ENCODE results near the gene CCPG1. TPM values are rescaled to one million over a fixed set of nuclear protein-coding genes. Genes with fewer than 3 reads are reported as not detected.
A peak's percentile ranks its signal among the peaks of the same experiment; 100 is the strongest.
"Not testable (repeated sequence)": the region's sequence is repeated elsewhere in the genome, so short reads cannot be mapped to it uniquely, and the experiment has no call there.

CCPG1 gene, protein sequence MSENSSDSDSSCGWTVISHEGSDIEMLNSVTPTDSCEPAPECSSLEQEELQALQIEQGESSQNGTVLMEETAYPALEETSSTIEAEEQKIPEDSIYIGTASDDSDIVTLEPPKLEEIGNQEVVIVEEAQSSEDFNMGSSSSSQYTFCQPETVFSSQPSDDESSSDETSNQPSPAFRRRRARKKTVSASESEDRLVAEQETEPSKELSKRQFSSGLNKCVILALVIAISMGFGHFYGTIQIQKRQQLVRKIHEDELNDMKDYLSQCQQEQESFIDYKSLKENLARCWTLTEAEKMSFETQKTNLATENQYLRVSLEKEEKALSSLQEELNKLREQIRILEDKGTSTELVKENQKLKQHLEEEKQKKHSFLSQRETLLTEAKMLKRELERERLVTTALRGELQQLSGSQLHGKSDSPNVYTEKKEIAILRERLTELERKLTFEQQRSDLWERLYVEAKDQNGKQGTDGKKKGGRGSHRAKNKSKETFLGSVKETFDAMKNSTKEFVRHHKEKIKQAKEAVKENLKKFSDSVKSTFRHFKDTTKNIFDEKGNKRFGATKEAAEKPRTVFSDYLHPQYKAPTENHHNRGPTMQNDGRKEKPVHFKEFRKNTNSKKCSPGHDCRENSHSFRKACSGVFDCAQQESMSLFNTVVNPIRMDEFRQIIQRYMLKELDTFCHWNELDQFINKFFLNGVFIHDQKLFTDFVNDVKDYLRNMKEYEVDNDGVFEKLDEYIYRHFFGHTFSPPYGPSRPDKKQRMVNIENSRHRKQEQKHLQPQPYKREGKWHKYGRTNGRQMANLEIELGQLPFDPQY
- total RNA-seq: 18.4 to 21.3 TPM (median 19.2 TPM) in 3 replicates

DNA sequence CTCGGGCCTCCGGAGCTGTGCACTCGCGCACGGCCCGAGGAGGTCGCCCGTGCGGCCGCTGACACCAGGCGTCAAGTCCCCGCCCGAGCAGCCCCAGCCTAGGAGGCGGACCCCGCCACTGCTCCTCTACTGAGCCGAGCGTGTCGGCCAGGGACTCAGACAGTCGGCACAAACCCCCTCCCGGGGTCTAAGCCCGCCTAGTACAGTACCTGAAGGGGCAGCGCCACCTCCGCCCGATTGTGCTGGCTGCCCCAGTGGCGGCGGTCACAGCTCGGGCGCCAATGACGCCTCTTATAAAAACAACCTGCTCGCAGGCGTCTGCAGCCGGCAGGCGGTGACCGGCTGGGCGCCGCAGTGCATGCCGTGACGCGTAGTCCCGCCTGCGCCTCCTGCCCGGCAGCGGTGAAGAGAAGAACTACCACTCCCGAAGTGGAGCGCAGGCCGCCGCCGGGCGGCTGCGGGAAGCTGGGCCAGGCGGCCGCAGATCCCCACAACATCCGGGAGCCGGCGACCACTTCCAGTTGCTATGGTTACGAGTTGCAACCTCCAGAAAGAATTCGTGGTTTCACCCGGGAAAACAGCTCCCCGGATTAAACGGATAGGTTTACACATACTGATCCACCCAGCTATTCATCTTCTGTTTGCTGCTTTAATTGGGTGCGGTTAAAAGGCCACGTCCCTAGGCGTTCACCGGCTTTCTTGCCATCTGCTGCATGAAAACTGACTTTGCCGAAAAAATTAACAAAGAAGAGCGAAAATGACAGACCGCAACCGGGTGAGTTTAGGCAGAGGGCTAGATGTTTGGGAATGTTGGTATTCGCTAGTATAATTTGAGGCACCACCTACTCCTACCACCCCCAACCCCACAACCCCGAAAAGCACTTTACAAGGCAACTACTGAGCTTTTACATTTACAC lies at the start of gene CCPG1, which contains the start of gene PIERCE2:
Gene CCPG1 (minus strand): TSS at position 348 of the 917 bp plus-strand sequence. CDS start 18,935 bp downstream, outside the sequence.
Gene PIERCE2 (plus strand): TSS at position 484 of the 917 bp plus-strand sequence. CDS start 274 bp downstream, at position 758.
- Mint-ChIP-seq H3K27ac (peak within 1 kb of the TSS; percentile 95), H3K4me1 (peaks cover 10% of the 10 kb centered on the region), H3K9me3 (no peaks in the 10 kb centered on the region), H3K27me3 (ENCODE audit: low read depth) (no peaks in the 10 kb centered on the region), H3K4me3 (peak within 1 kb of the TSS; percentile 80), H3K36me3 (no peaks in the 10 kb centered on the region)
- TF ChIP-seq, protein P1, sequence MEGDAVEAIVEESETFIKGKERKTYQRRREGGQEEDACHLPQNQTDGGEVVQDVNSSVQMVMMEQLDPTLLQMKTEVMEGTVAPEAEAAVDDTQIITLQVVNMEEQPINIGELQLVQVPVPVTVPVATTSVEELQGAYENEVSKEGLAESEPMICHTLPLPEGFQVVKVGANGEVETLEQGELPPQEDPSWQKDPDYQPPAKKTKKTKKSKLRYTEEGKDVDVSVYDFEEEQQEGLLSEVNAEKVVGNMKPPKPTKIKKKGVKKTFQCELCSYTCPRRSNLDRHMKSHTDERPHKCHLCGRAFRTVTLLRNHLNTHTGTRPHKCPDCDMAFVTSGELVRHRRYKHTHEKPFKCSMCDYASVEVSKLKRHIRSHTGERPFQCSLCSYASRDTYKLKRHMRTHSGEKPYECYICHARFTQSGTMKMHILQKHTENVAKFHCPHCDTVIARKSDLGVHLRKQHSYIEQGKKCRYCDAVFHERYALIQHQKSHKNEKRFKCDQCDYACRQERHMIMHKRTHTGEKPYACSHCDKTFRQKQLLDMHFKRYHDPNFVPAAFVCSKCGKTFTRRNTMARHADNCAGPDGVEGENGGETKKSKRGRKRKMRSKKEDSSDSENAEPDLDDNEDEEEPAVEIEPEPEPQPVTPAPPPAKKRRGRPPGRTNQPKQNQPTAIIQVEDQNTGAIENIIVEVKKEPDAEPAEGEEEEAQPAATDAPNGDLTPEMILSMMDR (IDR thresholded peaks at IDR 0.05; ENCODE audit: unreplicated experiment): peak; percentile 88
- DNase-seq (ENCODE audit: low spot score in 2 of 2, unreplicated experiment in 2 of 2): peak; percentile 81 to 93

DNA sequence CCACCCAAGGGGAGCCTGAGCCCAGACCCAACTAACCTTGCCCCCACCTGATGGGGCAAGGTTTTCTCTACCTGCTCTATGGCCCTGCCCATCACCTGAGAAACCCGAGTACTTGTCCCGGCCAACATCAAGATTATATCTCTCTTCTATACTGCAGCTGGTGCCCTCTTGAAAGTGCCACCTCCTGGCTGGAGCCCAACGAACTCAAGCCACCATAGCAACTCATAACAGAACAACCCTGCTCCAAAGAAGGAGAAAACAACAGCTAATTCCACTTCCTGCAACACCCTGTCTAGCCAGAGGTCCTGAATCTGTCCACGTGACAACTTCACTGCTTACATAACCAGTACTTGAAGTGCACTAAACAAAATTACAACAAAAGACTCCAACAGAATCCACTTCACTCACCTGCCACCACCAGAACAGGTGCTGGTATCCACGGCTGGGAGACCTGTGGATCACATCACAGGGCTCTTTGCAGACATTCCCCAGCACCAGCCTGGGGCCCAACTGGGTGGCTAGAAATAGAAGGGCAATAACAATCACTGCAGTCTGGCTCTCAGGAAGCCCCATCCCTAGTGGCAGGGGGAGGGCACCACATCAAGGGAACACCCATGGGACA lies 49.4 kb upstream of the CCPG1 start:
- no peaks in the 10 kb centered on the region for H3K27me3 Mint-ChIP-seq (ENCODE audit: low read depth)
- peaks cover 28% of the 10 kb centered on the region for H3K36me3 Mint-ChIP-seq
- no peak for DNase-seq (ENCODE audit: low spot score in 2 of 2, unreplicated experiment in 2 of 2)
- H3K4me3 Mint-ChIP-seq: no peak overlapping the region
- no peaks in the 10 kb centered on the region for H3K4me1 Mint-ChIP-seq
- TF ChIP-seq, protein P1 (IDR thresholded peaks at IDR 0.05; ENCODE audit: unreplicated experiment): no peak
- H3K9me3 Mint-ChIP-seq: peaks cover 32% of the 10 kb centered on the region
- H3K27ac Mint-ChIP-seq: no peak overlapping the region

DNA sequence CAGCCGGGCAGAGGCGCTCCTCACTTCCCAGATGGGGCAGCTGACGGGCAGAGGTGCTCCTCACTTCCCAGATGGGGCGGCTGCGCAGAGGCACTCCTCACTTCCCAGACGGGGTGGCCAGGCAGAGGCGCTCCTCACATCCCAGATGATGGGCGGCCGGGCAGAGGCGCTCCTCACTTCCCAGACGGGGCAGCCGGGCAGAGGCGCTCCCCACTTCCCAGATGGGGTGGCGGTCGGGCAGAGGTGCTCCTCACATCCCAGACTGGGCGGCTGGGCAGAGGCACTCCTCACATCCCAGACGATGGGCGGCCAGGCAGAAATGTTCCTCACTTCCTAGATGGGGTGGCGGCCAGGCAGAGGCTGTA lies 38.9 kb upstream of the CCPG1 start:
- H3K4me1 Mint-ChIP-seq; H3K4me3 Mint-ChIP-seq; H3K27ac Mint-ChIP-seq; DNase-seq (ENCODE audit: low spot score in 2 of 2, unreplicated experiment in 2 of 2); H3K27me3 Mint-ChIP-seq (ENCODE audit: low read depth): not testable (repeated sequence)
- Mint-ChIP-seq H3K36me3 (peaks cover 18% of the 10 kb centered on the region), H3K9me3 (peaks cover 16% of the 10 kb centered on the region)

DNA sequence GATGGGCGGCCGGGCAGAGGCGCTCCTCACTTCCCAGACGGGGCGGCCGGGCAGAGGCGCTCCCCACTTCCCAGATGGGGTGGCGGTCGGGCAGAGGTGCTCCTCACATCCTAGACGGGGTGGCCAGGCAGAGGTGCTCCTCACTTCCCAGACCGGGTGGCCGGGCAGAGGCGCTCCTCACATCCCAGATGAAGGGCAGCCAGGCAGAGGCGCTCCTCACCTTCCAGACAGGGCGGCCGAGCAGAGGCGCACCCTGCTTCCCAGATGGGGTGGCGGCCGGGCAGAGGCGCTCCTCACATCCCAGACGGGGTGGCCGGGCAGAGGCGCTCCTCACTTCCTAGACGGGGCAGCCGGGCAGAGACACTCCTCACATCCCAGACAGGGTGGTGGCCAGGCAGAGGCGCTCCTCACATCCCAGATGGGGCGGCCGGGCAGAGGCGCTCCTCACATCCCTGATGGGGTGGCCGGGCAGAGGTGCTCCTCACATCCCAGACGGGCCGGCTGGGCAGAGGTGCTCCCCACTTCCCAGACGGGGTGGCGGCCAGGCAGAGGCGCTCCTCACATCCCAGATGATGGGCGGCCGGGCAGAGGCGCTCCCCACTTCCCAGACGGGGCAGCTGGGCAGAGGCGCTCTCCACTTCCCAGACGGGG lies 38.3 kb upstream of the CCPG1 start:
- Mint-ChIP-seq H3K9me3 (peaks cover 16% of the 10 kb centered on the region), H3K36me3 (peaks cover 18% of the 10 kb centered on the region)
- not testable (repeated sequence) for H3K4me1 Mint-ChIP-seq; H3K27ac Mint-ChIP-seq; H3K4me3 Mint-ChIP-seq; DNase-seq (ENCODE audit: low spot score in 2 of 2, unreplicated experiment in 2 of 2); H3K27me3 Mint-ChIP-seq (ENCODE audit: low read depth)

DNA sequence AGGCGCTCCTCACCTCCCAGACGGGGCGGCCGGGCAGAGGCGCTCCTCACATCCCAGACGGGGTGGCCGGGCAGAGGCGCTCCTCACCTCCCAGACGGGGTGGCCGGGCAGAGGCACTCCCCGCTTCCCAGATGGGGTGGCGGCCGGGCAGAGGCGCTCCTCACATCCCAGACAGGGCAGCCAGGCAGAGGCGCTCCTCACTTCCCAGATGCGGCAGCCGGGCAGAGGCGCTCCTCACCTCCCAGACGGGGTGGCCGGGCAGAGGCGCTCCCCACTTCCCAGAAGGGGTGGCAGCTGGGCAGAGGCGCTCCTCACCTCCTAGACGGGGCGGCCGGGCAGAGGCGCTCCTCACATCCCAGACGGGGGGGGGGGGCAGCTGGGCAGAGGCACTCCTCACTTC lies 37.8 kb upstream of the CCPG1 start:
- H3K4me1 Mint-ChIP-seq; H3K27ac Mint-ChIP-seq; H3K27me3 Mint-ChIP-seq (ENCODE audit: low read depth); H3K4me3 Mint-ChIP-seq; DNase-seq (ENCODE audit: low spot score in 2 of 2, unreplicated experiment in 2 of 2): not testable (repeated sequence)
- Mint-ChIP-seq H3K9me3 (peaks cover 16% of the 10 kb centered on the region), H3K36me3 (peaks cover 17% of the 10 kb centered on the region)

DNA sequence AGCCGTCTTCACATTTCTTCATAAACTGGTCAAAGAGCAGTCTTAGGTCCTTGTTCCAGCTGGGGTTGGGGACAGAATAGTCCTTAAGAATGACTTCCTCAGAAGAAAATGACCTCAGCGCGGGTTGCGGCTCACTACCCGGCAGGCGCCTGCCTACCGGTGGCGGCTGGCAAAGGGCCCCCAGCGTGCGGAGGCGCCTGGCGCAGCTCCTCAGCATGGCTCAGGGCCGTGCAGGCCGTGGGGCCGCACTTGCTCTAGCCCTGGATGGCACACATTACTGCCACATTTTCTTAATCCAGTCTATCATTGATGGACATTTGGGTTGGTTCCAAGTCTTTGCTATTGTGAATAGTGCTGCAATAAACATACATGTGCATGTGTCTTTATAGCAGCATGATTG lies 35.0 kb upstream of the CCPG1 start:
- H3K4me3 Mint-ChIP-seq; H3K27ac Mint-ChIP-seq; H3K4me1 Mint-ChIP-seq; H3K27me3 Mint-ChIP-seq (ENCODE audit: low read depth); DNase-seq (ENCODE audit: low spot score in 2 of 2, unreplicated experiment in 2 of 2): not testable (repeated sequence)
- Mint-ChIP-seq H3K9me3 (peaks cover 16% of the 10 kb centered on the region), H3K36me3 (peaks cover 13% of the 10 kb centered on the region)
